ENCODE measurements around the gene ZNRF3. TPM values are rescaled to one million over a fixed set of nuclear protein-coding genes. Genes with fewer than 3 reads are reported as not detected.

Gene ZNRF3
- total RNA-seq, 2 donors from 2014 or later: 7.9 to 11.5 TPM

DNA sequence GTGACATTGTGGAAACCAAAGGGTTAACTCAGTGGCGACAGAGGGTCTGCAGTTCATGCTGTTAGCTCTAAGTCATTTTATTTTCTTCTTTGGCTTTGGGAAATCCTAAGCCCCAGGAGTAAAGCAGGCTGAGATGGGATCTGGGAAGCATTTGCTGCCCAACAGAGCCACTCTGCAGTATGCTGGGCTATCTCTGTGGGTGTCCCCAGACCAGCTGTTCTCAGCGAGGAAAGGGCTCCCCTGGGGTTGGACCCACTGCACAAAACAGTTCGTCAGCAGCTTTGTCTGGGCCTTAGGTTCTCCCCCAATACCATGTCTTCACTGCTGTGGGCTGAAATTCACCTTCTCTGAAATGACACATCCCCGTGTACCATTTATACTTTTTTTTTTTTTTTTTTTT, 223.5 kb downstream of the ZNRF3 start:
- TF ChIP-seq CTCF (IDR thresholded peaks at IDR 0.05): no peak
- no peaks in the 10 kb centered on the region for H3K36me3 ChIP-seq
- H3K9me3 ChIP-seq: no peaks in the 10 kb centered on the region
- no peak overlapping the region for H3K4me3 ChIP-seq
- H3K27me3 ChIP-seq: no peaks in the 10 kb centered on the region
- H3K27ac ChIP-seq: no peak overlapping the region
- DNase-seq (ENCODE audit: low spot score): no peak
- peaks cover 0 to 12% of the 10 kb centered on the region in 2 donors for H3K4me1 ChIP-seq

Other genes starting within 250 kb of the ZNRF3 start
- gene TTC28, start 203.7 kb upstream of the ZNRF3 start, total RNA-seq: 10 to 100 TPM; 22.1 to 22.3 TPM
- 10 to 100 TPM in 1 of 2 donors, 1 to 10 TPM in 1; 2.7 to 11.3 TPM for gene CHEK2, start 141.8 kb upstream of the ZNRF3 start, total RNA-seq
- gene HSCB, start 141.5 kb upstream of the ZNRF3 start, total RNA-seq: 10 to 100 TPM; 11.9 to 12.6 TPM
- 10 to 100 TPM; 13.6 to 17.3 TPM for gene CCDC117, start 110.9 kb upstream of the ZNRF3 start, total RNA-seq
- 100 to 1,000 TPM; 104 to 160 TPM for gene XBP1, start 83.0 kb upstream of the ZNRF3 start, total RNA-seq
- gene C22orf31, start 178.3 kb downstream of the ZNRF3 start, total RNA-seq: not detected
- gene KREMEN1, start 189.5 kb downstream of the ZNRF3 start, total RNA-seq: 10 to 100 TPM; 39.7 to 44.7 TPM

Measured in right atrium auricular region (tissue), 2 donors.